ENCODE results near the gene MRPL12. TPM values are rescaled to one million over a fixed set of nuclear protein-coding genes. Genes with fewer than 3 reads are reported as not detected.

The MRPL12 gene
- polyA plus RNA-seq, result 100 to 1,000 TPM in 3 of 4 donors, 10 to 100 TPM in 1; 46.3 to 258 (median 170) TPM
- long read RNA-seq, donor 1, result 0 reads
- long read RNA-seq, donor 2, transcript MRPL12-201 (5 exons, 1,028 nt), result major isoform, 18 of 18 reads
- long read RNA-seq, donor 2, partial matches to known transcripts, result 0 of 18 reads
- long read RNA-seq, donor 2, other reads (novel, unspliced or antisense), result 0 of 18 reads
- long read RNA-seq, donor 3, transcript MRPL12-201 (5 exons, 1,028 nt), result major isoform, 20 of 27 reads
- long read RNA-seq, donor 3, partial matches to known transcripts, result 7 of 27 reads
- long read RNA-seq, donor 3, other reads (novel, unspliced or antisense), result 0 of 27 reads
- long read RNA-seq, donor 4, partial matches to known transcripts, result 0 of 1 reads
- long read RNA-seq, donor 4, other reads (novel, unspliced or antisense), result 0 of 1 reads
- long read RNA-seq, donor 5, transcript MRPL12-201 (5 exons, 1,028 nt), result major isoform, 13 of 13 reads
- long read RNA-seq, donor 5, partial matches to known transcripts, result 0 of 13 reads
- long read RNA-seq, donor 5, other reads (novel, unspliced or antisense), result 0 of 13 reads
- long read RNA-seq, donor 6, transcript MRPL12-201 (5 exons, 1,028 nt), result major isoform, 20 of 20 reads
- long read RNA-seq, donor 6, partial matches to known transcripts, result 0 of 20 reads
- long read RNA-seq, donor 6, other reads (novel, unspliced or antisense), result 0 of 20 reads
- long read RNA-seq, donor 7, transcript MRPL12-201 (5 exons, 1,028 nt), result major isoform, 128 of 148 reads
- long read RNA-seq, donor 7, partial matches to known transcripts, result 20 of 148 reads
- long read RNA-seq, donor 7, other reads (novel, unspliced or antisense), result 0 of 148 reads
- long read RNA-seq, donor 8, partial matches to known transcripts, result 0 of 3 reads
- long read RNA-seq, donor 8, other reads (novel, unspliced or antisense), result 0 of 3 reads
- long read RNA-seq, donor 9, transcript MRPL12-201 (5 exons, 1,028 nt), result major isoform, 13 of 13 reads
- long read RNA-seq, donor 9, partial matches to known transcripts, result 0 of 13 reads
- long read RNA-seq, donor 9, other reads (novel, unspliced or antisense), result 0 of 13 reads
- long read RNA-seq, donor 10, transcript MRPL12-201 (5 exons, 1,028 nt), result major isoform, 32 of 32 reads
- long read RNA-seq, donor 10, partial matches to known transcripts, result 0 of 32 reads
- long read RNA-seq, donor 10, other reads (novel, unspliced or antisense), result 0 of 32 reads

- no peaks in the 10 kb centered on the region for H3K9me3 ChIP-seq (ENCODE audit: control insufficient read depth in 2 of 2, insufficient read depth in 1 of 2, low read depth in 1 of 2, low read length in 1 of 2)
- 0 to 1% (median 0%) methylated on average over 77 to 102 of the region's 102 CpGs for WGBS, 3 donors
- H3K36me3 ChIP-seq (ENCODE audit: control insufficient read depth in 3 of 3, insufficient read depth in 2 of 3, low read depth in 1 of 3, low read length in 3 of 3), result peaks cover 12 to 71% (median 13%) of the 10 kb centered on the region in 3 donors
- no peaks in the 10 kb centered on the region for H3K27me3 ChIP-seq (ENCODE audit: control insufficient read depth in 3 of 3, insufficient read depth in 3 of 3, low read length in 3 of 3)
- peak; percentile 93 to 98 for DNase-seq
- peak within 1 kb of the TSS; percentile 88 to 96 (median 95) for H3K27ac ChIP-seq (ENCODE audit: low read depth in 1 of 3, low read length in 2 of 3)
- H3K4me3 ChIP-seq (ENCODE audit: low read depth in 1 of 3, low read length in 3 of 3), result peak within 1 kb of the TSS; percentile 88 to 97 (median 94)
- H3K4me1 ChIP-seq (ENCODE audit: control insufficient read depth in 3 of 3, insufficient read depth in 2 of 3, low read depth in 1 of 3, low read length in 2 of 3), result peaks cover 0 to 21% (median 0%) of the 10 kb centered on the region in 3 donors
- FAIRE-seq, result no peak
These were observed at the start of gene MRPL12 for GRCh38 chr17:81702934-81703746. MRPL12 (plus strand) TSS chr17:81703367; CDS start chr17:81703502, 135 bp downstream.

GRCh38 chr17:81655378-81656117 lies 47.6 kb upstream of the MRPL12 start:
- Histone ChIP-seq H3K36me3 (ENCODE audit: control insufficient read depth in 3 of 3, insufficient read depth in 2 of 3, low read depth in 1 of 3, low read length in 3 of 3) (no peaks in the 10 kb centered on the region), H3K27me3 (ENCODE audit: control insufficient read depth in 3 of 3, insufficient read depth in 3 of 3, low read length in 3 of 3) (peaks cover 0 to 9% (median 0%) of the 10 kb centered on the region in 3 donors), H3K9me3 (ENCODE audit: control insufficient read depth in 2 of 2, insufficient read depth in 1 of 2, low read depth in 1 of 2, low read length in 1 of 2) (no peaks in the 10 kb centered on the region), H3K4me1 (ENCODE audit: control insufficient read depth in 3 of 3, insufficient read depth in 2 of 3, low read depth in 1 of 3, low read length in 2 of 3) (peaks cover 0 to 2% (median 0%) of the 10 kb centered on the region in 3 donors), H3K27ac (ENCODE audit: low read depth in 1 of 3, low read length in 2 of 3) (no peak overlapping the region), H3K4me3 (ENCODE audit: low read depth in 1 of 3, low read length in 3 of 3) (no peak overlapping the region)
- DNase-seq, result no peak
- FAIRE-seq, result no peak
- 81 to 84% (median 82%) methylated on average over 18 of the region's 18 CpGs for WGBS, 3 donors

GRCh38 chr17:81656118-81656743 lies 46.9 kb upstream of the MRPL12 start, which contains the start of gene PDE6G:
PDE6G (minus strand) TSS chr17:81656542; CDS start chr17:81653305, 3,237 bp downstream.
- Histone ChIP-seq H3K27ac (ENCODE audit: low read depth in 1 of 3, low read length in 2 of 3) (no peak within 1 kb of the TSS), H3K36me3 (ENCODE audit: control insufficient read depth in 3 of 3, insufficient read depth in 2 of 3, low read depth in 1 of 3, low read length in 3 of 3) (no peaks in the 10 kb centered on the region), H3K9me3 (ENCODE audit: control insufficient read depth in 2 of 2, insufficient read depth in 1 of 2, low read depth in 1 of 2, low read length in 1 of 2) (no peaks in the 10 kb centered on the region), H3K4me1 (ENCODE audit: control insufficient read depth in 3 of 3, insufficient read depth in 2 of 3, low read depth in 1 of 3, low read length in 2 of 3) (peaks cover 0 to 2% (median 0%) of the 10 kb centered on the region in 3 donors), H3K4me3 (ENCODE audit: low read depth in 1 of 3, low read length in 3 of 3) (no peak within 1 kb of the TSS), H3K27me3 (ENCODE audit: control insufficient read depth in 3 of 3, insufficient read depth in 3 of 3, low read length in 3 of 3) (peaks cover 0 to 9% (median 0%) of the 10 kb centered on the region in 3 donors)
- 75 to 85% (median 81%) methylated on average over 13 to 15 of the region's 15 CpGs for WGBS, 3 donors
- no peak for FAIRE-seq
- DNase-seq, result no peak

GRCh38 chr17:81656835-81657234 lies 46.3 kb upstream of the MRPL12 start:
- 57 to 75% (median 62%) methylated on average over 4 of the region's 4 CpGs for WGBS, 3 donors
- Histone ChIP-seq H3K36me3 (ENCODE audit: control insufficient read depth in 3 of 3, insufficient read depth in 2 of 3, low read depth in 1 of 3, low read length in 3 of 3) (no peaks in the 10 kb centered on the region), H3K27ac (ENCODE audit: low read depth in 1 of 3, low read length in 2 of 3) (no peak overlapping the region), H3K4me3 (ENCODE audit: low read depth in 1 of 3, low read length in 3 of 3) (no peak overlapping the region), H3K4me1 (ENCODE audit: control insufficient read depth in 3 of 3, insufficient read depth in 2 of 3, low read depth in 1 of 3, low read length in 2 of 3) (peaks cover 0 to 2% (median 0%) of the 10 kb centered on the region in 3 donors), H3K27me3 (ENCODE audit: control insufficient read depth in 3 of 3, insufficient read depth in 3 of 3, low read length in 3 of 3) (peaks cover 0 to 9% (median 0%) of the 10 kb centered on the region in 3 donors), H3K9me3 (ENCODE audit: control insufficient read depth in 2 of 2, insufficient read depth in 1 of 2, low read depth in 1 of 2, low read length in 1 of 2) (no peaks in the 10 kb centered on the region)
- FAIRE-seq (no peak), DNase-seq (no peak)

GRCh38 chr17:81659038-81659437 lies 44.1 kb upstream of the MRPL12 start:
- no peaks in the 10 kb centered on the region for H3K9me3 ChIP-seq (ENCODE audit: control insufficient read depth in 2 of 2, insufficient read depth in 1 of 2, low read depth in 1 of 2, low read length in 1 of 2)
- H3K4me3 ChIP-seq (ENCODE audit: low read depth in 1 of 3, low read length in 3 of 3), result no peak overlapping the region
- DNase-seq (no peak), FAIRE-seq (no peak)
- H3K27me3 ChIP-seq (ENCODE audit: control insufficient read depth in 3 of 3, insufficient read depth in 3 of 3, low read length in 3 of 3), result no peaks in the 10 kb centered on the region
- H3K4me1 ChIP-seq (ENCODE audit: control insufficient read depth in 3 of 3, insufficient read depth in 2 of 3, low read depth in 1 of 3, low read length in 2 of 3), result no peaks in the 10 kb centered on the region
- H3K27ac ChIP-seq (ENCODE audit: low read depth in 1 of 3, low read length in 2 of 3), result no peak overlapping the region
- peaks cover 0 to under 1% (median 0%) of the 10 kb centered on the region in 3 donors for H3K36me3 ChIP-seq (ENCODE audit: control insufficient read depth in 3 of 3, insufficient read depth in 2 of 3, low read depth in 1 of 3, low read length in 3 of 3)
- WGBS, 3 donors, result 50 to 76% (median 63%) methylated on average over 5 of the region's 5 CpGs

- FAIRE-seq, result no peak
- H3K4me1 ChIP-seq (ENCODE audit: control insufficient read depth in 3 of 3, insufficient read depth in 2 of 3, low read depth in 1 of 3, low read length in 2 of 3), result peaks cover 0 to 3% (median 3%) of the 10 kb centered on the region in 3 donors
- DNase-seq, result no peak
- H3K4me3 ChIP-seq (ENCODE audit: low read depth in 1 of 3, low read length in 3 of 3), result no peak overlapping the region
- H3K9me3 ChIP-seq (ENCODE audit: control insufficient read depth in 2 of 2, insufficient read depth in 1 of 2, low read depth in 1 of 2, low read length in 1 of 2), result no peaks in the 10 kb centered on the region
- H3K27me3 ChIP-seq (ENCODE audit: control insufficient read depth in 3 of 3, insufficient read depth in 3 of 3, low read length in 3 of 3), result no peaks in the 10 kb centered on the region
- peaks cover 0 to 13% (median 0%) of the 10 kb centered on the region in 3 donors for H3K36me3 ChIP-seq (ENCODE audit: control insufficient read depth in 3 of 3, insufficient read depth in 2 of 3, low read depth in 1 of 3, low read length in 3 of 3)
- 90 to 97% (median 95%) methylated on average over 9 of the region's 9 CpGs for WGBS, 3 donors
- no peak overlapping the region for H3K27ac ChIP-seq (ENCODE audit: low read depth in 1 of 3, low read length in 2 of 3)
These were observed 42.7 kb upstream of the MRPL12 start for GRCh38 chr17:81660441-81660840.

GRCh38 chr17:81662002-81662401 lies 41.2 kb upstream of the MRPL12 start:
- 92 to 97% (median 93%) methylated on average over 4 of the region's 4 CpGs for WGBS, 3 donors
- Histone ChIP-seq H3K4me1 (ENCODE audit: control insufficient read depth in 3 of 3, insufficient read depth in 2 of 3, low read depth in 1 of 3, low read length in 2 of 3) (peaks cover 0 to 7% (median 5%) of the 10 kb centered on the region in 3 donors), H3K36me3 (ENCODE audit: control insufficient read depth in 3 of 3, insufficient read depth in 2 of 3, low read depth in 1 of 3, low read length in 3 of 3) (peaks cover 0 to 13% (median 0%) of the 10 kb centered on the region in 3 donors), H3K27me3 (ENCODE audit: control insufficient read depth in 3 of 3, insufficient read depth in 3 of 3, low read length in 3 of 3) (no peaks in the 10 kb centered on the region), H3K4me3 (ENCODE audit: low read depth in 1 of 3, low read length in 3 of 3) (no peak overlapping the region), H3K27ac (ENCODE audit: low read depth in 1 of 3, low read length in 2 of 3) (no peak overlapping the region), H3K9me3 (ENCODE audit: control insufficient read depth in 2 of 2, insufficient read depth in 1 of 2, low read depth in 1 of 2, low read length in 1 of 2) (no peaks in the 10 kb centered on the region)
- DNase-seq, result no peak
- FAIRE-seq, result no peak
